ENCODE results near the gene CUL3.
"Not testable (repeated sequence)": the region's sequence is repeated elsewhere in the genome, so short reads cannot be mapped to it uniquely, and the experiment has no call there.

CUL3 gene

DNA sequence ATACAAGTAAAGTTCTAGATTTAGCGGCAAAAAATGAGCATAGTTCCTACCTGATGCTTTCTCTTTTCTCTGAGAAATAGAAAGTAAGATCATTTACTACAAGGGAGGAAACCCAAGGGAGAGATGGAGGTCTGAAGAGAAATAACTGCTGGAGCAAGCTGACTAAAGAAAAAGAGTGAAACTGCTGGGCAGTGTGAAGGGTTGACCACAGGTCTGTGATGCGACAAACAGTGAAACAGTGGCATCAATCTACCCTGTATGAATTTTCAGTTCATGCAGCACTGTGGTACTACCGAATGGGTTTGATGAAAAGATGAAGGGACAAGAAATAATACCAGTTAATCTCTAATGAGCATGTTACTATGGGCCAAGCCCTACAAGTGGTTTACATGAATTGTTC, 52.2 kb downstream of the CUL3 start:
- no peak for DNase-seq

DNA sequence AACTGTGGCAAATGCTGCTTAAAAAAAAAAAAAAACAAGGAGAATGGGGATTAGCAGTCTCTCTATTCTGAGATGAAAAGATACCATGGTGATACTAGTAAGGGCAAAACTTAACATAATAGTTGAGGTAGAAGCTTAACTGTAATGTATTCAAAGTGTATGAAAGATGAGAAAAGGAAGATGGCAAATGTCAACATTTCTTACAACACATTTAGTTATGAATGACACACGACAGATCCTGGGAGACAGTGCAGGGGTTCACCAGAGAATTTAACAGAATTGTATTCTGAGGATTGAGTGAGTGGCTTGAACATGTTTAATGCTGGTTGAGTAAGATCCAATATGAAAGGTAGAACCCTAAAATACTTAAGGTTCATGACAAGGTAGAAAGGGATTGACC, 52.7 kb downstream of the CUL3 start:
- no peak for DNase-seq

- DNase-seq: no peak
Measured at GRCh38 chr2:224528171-224528570, 57.0 kb downstream of the CUL3 start.

DNA sequence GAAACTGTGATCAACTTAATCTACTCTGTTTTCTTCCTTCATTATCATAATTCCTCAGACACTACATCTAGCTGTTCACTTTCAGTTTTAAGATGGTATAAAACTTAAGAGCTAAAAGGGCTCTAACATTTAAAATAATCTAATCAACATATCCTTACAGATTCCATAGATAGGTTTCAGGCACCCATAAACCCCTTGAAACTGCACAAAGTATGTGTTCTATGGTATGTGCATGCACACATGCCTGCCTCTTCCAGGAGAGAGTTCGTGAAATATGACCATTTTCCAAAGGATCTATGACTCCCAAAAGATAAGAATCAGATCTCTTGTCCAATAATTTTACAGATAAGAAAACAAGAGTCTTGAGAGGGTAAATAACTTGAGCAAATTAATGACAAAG, 59.4 kb downstream of the CUL3 start:
- DNase-seq: no peak

GRCh38 chr2:224524657-224525056, 60.5 kb downstream of the CUL3 start:
- no peak for DNase-seq

GRCh38 chr2:224523626-224524577, 61.3 kb downstream of the CUL3 start:
- DNase-seq: no peak

- not testable (repeated sequence) for DNase-seq
Measured at GRCh38 chr2:224522483-224522882, 62.7 kb downstream of the CUL3 start.

GRCh38 chr2:224520064-224520463, 65.1 kb downstream of the CUL3 start:
- DNase-seq: no peak

GRCh38 chr2:224518806-224519580, 66.2 kb downstream of the CUL3 start:
- no peak for DNase-seq

DNA sequence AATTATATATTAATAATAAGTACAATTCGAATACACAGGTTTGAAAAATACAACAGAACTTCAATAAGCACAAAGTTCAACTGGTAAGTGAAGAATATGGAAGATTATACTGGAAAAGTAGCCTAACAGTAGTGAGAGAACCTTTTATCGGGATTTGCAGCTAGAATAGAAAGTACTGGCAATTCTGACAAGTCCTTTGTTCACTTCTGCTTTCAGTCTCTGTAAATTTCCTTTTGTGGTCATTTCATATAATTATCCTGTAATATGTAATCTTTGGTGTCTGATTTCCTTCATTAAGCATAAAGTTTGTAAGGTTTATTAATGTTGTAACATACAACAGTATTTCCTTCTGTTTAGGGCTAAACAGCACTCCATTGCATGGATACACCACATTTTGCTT, 67.2 kb downstream of the CUL3 start:
- DNase-seq: no peak

- not testable (repeated sequence) for DNase-seq
Measured at GRCh38 chr2:224516393-224516792, 68.8 kb downstream of the CUL3 start.

DNA sequence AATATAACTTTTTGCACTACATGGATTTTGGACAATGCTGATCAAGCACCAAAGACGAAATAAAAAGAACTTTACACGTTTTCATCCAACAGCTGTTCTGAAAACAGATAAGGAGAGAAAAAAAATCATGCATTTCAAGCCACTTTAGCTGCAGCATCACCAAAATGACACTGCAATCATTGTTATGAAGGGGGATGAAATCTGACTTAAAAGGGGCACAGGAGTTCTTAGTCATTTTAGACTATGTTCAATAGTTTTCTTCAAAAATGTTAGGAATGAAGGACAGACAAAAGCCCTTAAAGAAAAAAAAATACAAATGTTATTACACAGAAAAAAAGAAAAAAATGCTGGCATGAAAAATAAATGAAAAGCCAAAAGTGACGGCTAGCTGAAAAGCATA, 71.2 kb downstream of the CUL3 start:
- DNase-seq: no peak

DNA sequence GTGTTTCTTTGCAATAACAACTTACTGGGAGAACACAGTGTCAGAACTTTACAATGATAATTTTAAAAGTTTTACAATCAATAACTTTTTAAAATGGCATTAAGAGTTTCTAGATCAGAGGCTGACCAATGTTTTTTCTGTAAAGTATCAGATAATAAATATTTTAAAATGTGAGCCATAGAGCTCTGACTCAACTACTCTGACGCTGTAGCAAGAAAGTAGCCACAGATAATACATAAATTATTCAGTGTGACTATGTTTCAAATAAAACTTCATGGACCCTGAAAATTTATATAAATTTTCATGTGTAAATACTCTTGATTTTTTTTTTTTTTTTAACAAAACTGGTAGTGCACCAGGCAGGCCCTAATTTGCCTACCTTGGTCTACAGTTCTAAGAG, 77.4 kb downstream of the CUL3 start:
- DNase-seq: no peak

- DNase-seq: no peak
Measured at GRCh38 chr2:224506494-224506893, 78.7 kb downstream of the CUL3 start.

- DNase-seq: no peak
Measured at GRCh38 chr2:224498991-224499390, 86.2 kb downstream of the CUL3 start.

GRCh38 chr2:224492531-224492930, 92.6 kb downstream of the CUL3 start:
- DNase-seq: no peak

GRCh38 chr2:224487940-224488339, 97.2 kb downstream of the CUL3 start:
- DNase-seq: not testable (repeated sequence)

GRCh38 chr2:224485081-224486014, 99.8 kb downstream of the CUL3 start:
- not testable (repeated sequence) for DNase-seq

GRCh38 chr2:224479826-224480225, 105.3 kb downstream of the CUL3 start:
- no peak for DNase-seq

GRCh38 chr2:224472827-224473226, 112.3 kb downstream of the CUL3 start:
- DNase-seq: no peak

- DNase-seq: no peak
Measured at GRCh38 chr2:224472137-224472536, 113.0 kb downstream of the CUL3 start.

GRCh38 chr2:224469374-224469964, 115.7 kb downstream of the CUL3 start:
- DNase-seq: no peak

All from RPMI8226 (cell line).